Duodenal mucosa (tissue), 2 donors: ENCODE results near the gene WWTR1.

Experiments used
- H3K27ac ChIP-seq: one replicate; pipeline ENCODE4 v1.7.0; 2013; ENCODE audit warnings: low read depth, low read length
- H3K27me3 ChIP-seq, 2 donors: one replicate each; pipeline ENCODE4 v1.7.0; 2013; ENCODE audit warnings: low read length in 2 of 2, control low read depth in 1 of 2; ENCODE audit not compliant: insufficient read depth in 2 of 2, control insufficient read depth in 1 of 2
- H3K36me3 ChIP-seq, 2 donors: one replicate each; pipeline ENCODE4 v1.7.0; 2013; ENCODE audit warnings: low read length in 2 of 2, control low read depth in 1 of 2; ENCODE audit not compliant: insufficient read depth in 2 of 2, control insufficient read depth in 1 of 2
- H3K4me1 ChIP-seq, 2 donors: one replicate each; pipeline ENCODE4 v1.7.0; 2013; ENCODE audit warnings: low read length in 2 of 2, control low read depth in 1 of 2; ENCODE audit not compliant: insufficient read depth in 2 of 2, control insufficient read depth in 1 of 2
- H3K4me3 ChIP-seq, 2 donors: one replicate each; pipeline ENCODE4 v1.7.0; 2013; ENCODE audit warnings: low read length in 2 of 2, low read depth in 1 of 2
- H3K9ac ChIP-seq, 2 donors: one replicate each; pipeline ENCODE4 v1.7.0; 2013; ENCODE audit warnings: low read length in 2 of 2, low read depth in 1 of 2
- H3K9me3 ChIP-seq, 2 donors: one replicate each; pipeline ENCODE4 v1.7.0; 2013; ENCODE audit warnings: low read length in 2 of 2, control low read depth in 1 of 2; ENCODE audit not compliant: control insufficient read depth in 1 of 2

WWTR1 gene

DNA sequence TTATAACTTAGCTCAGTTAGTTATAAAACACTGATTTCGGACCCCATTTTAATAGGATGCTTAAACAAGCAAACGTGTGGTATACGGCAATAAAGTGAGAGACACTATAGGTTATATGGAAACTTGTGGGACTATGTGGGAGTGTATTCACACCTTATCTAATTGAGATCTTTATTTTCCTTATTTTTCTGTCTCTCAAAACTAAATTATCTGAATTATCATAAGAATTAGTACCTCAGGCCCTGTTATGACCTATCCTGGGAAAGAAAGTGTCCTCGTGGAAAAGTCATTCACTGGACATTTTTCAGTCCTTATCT lies 14.4 kb downstream of the WWTR1 start:
- Histone ChIP-seq H3K9me3 (no peaks in the 10 kb centered on the region), H3K27ac (no peak overlapping the region), H3K4me1 (peaks cover 16 to 30% of the 10 kb centered on the region in 2 donors), H3K4me3 (peak overlapping the region in 1 of 2 donors; percentile 9), H3K36me3 (no peaks in the 10 kb centered on the region), H3K27me3 (no peaks in the 10 kb centered on the region), H3K9ac (no peak overlapping the region)

DNA sequence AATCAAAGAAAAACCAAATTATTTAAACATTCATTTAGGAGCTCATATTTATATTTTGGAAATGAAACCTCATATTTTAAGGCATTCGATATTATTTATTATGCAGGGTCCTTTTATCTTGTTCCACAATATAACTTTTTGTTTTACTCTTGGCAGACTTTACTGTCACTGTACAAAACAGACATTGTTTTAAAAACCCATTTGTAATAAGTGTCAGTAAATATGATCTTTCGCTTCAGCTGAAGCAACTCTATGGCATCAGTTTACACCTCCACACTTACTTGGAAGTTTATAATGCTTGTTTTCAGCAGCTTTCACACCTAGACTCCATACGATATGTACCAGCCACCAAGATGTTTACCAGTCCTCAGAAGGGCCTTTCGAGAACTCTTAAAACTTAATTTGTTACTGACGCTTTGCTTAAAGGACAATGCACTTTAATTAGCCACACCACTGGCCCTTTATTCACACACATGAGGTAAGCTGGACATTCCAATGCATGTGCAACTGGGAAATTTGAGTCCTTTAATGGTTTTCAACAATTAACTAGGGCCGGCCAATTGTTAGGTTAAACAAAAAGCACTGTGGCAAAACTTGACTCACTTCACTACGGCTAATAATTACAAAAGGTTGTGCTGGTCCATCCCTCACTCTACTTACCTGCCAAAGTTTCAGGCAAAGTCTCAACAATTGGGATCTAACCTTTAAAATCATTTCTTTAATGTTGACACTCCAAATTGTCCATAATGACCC lies 16.7 kb downstream of the WWTR1 start:
- no peak overlapping the region for H3K9ac ChIP-seq
- no peaks in the 10 kb centered on the region for H3K36me3 ChIP-seq
- H3K27me3 ChIP-seq = no peaks in the 10 kb centered on the region
- H3K27ac ChIP-seq = no peak overlapping the region
- peaks cover 7 to 24% of the 10 kb centered on the region in 2 donors for H3K4me1 ChIP-seq
- H3K9me3 ChIP-seq = no peaks in the 10 kb centered on the region
- H3K4me3 ChIP-seq = no peak overlapping the region

- no peaks in the 10 kb centered on the region for H3K9me3 ChIP-seq
- no peaks in the 10 kb centered on the region for H3K36me3 ChIP-seq
- peaks cover 0 to 3% of the 10 kb centered on the region in 2 donors for H3K27me3 ChIP-seq
- no peak overlapping the region for H3K27ac ChIP-seq
- H3K9ac ChIP-seq = no peak overlapping the region
- peak overlapping the region; percentile 48 to 52 for H3K4me3 ChIP-seq
- H3K4me1 ChIP-seq = peaks cover 7 to 24% of the 10 kb centered on the region in 2 donors
Measured at GRCh38 chr3:149639093-149639486, 18.7 kb downstream of the WWTR1 start.

GRCh38 chr3:149638228-149639092 lies 19.4 kb downstream of the WWTR1 start:
- Histone ChIP-seq H3K4me1 (peaks cover 5 to 19% of the 10 kb centered on the region in 2 donors), H3K36me3 (no peaks in the 10 kb centered on the region), H3K9ac (no peak overlapping the region), H3K9me3 (no peaks in the 10 kb centered on the region), H3K4me3 (peak overlapping the region; percentile 48 to 52), H3K27me3 (peaks cover 0 to 3% of the 10 kb centered on the region in 2 donors), H3K27ac (no peak overlapping the region)

DNA sequence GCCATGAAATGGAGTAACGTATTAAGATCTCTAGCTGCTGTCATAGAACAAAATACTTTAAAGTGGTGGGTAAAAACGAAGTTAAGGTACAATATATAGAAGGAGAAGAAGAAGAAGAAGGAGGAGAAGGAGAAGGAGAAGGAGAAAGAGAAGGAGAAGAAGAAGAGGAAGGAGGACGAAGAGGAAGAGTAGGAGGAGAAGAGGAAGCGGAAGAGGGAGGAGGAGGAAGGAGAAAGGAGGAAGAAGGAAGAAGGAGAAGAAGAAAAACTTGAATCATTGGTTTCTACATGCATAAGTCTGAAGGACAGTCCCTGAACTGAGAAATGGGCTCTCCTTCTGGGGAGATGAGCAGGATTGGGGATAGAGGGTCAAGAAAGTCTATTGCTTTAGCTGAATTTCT lies 22.4 kb downstream of the WWTR1 start:
- Histone ChIP-seq H3K36me3 (no peaks in the 10 kb centered on the region), H3K4me1 (peaks cover 0 to 5% of the 10 kb centered on the region in 2 donors), H3K9ac (no peak overlapping the region), H3K9me3 (no peaks in the 10 kb centered on the region), H3K27ac (no peak overlapping the region), H3K27me3 (peaks cover 0 to 3% of the 10 kb centered on the region in 2 donors), H3K4me3 (no peak overlapping the region)

DNA sequence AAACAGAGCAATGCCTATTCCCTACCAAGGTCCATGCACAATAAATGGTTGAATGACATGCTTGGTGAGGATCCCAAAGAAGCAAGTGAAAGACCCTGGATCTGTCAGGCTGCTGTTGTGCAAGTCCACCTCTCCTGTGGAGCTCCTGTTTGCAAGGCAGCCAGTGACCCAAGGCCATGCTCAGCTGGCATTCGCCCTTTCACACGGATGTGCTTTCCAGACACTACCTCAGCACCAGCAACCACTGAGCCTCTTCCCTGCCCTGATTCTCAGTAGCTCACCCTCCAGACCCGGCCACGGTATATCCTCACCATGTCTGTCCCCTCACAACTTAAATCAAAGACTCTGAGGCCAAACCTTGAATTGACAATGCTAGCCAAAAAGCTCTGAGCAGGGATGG lies 23.3 kb downstream of the WWTR1 start:
- Histone ChIP-seq H3K36me3 (no peaks in the 10 kb centered on the region), H3K27me3 (peaks cover 0 to 3% of the 10 kb centered on the region in 2 donors), H3K4me3 (no peak overlapping the region), H3K27ac (no peak overlapping the region), H3K4me1 (peaks cover 0 to 5% of the 10 kb centered on the region in 2 donors), H3K9me3 (no peaks in the 10 kb centered on the region), H3K9ac (no peak overlapping the region)

DNA sequence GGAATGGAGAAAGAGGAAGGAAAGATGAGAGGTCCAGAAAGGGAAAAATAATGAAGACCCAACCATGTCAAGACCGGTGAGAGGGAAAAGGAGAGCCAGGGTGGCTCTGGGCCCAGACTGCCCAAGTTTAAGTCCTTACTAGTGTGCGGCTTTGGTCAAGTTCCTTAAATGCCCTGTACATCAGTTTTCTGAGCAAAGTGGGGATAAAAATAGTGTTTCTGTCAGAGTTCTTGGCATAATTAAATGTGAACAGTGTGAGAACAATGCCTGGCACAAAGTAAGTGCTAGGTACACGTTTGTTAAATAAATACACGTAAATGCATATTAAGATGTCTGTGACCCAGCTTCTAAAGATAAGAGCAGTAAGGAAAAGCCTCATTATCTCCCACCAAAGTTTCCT lies 23.8 kb downstream of the WWTR1 start:
- Histone ChIP-seq H3K4me1 (peaks cover 0 to 5% of the 10 kb centered on the region in 2 donors), H3K9me3 (no peaks in the 10 kb centered on the region), H3K4me3 (no peak overlapping the region), H3K27me3 (peaks cover 0 to 3% of the 10 kb centered on the region in 2 donors), H3K27ac (no peak overlapping the region), H3K36me3 (no peaks in the 10 kb centered on the region), H3K9ac (no peak overlapping the region)

DNA sequence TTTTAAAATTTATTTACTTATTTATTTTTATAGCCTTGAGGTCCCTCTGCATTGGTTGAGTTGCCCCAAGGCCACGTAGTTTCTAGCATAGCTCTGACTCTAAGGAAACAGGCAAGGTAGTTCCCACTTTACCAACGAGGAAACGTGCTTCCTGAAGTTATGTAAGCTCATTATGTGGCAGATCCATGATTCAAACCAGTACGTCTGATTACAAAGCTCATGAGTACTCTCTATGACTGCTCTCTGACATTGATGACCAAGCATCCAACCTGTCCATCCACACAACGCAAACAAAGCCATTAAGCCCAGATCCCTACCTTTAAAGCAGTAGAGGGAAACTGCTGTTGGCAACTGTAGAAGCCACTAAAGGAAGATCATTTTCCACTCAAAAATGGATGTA lies 25.6 kb downstream of the WWTR1 start:
- Histone ChIP-seq H3K4me1 (no peaks in the 10 kb centered on the region), H3K27ac (no peak overlapping the region), H3K9ac (no peak overlapping the region), H3K9me3 (no peaks in the 10 kb centered on the region), H3K4me3 (no peak overlapping the region), H3K27me3 (peaks cover 0 to 3% of the 10 kb centered on the region in 2 donors), H3K36me3 (no peaks in the 10 kb centered on the region)

DNA sequence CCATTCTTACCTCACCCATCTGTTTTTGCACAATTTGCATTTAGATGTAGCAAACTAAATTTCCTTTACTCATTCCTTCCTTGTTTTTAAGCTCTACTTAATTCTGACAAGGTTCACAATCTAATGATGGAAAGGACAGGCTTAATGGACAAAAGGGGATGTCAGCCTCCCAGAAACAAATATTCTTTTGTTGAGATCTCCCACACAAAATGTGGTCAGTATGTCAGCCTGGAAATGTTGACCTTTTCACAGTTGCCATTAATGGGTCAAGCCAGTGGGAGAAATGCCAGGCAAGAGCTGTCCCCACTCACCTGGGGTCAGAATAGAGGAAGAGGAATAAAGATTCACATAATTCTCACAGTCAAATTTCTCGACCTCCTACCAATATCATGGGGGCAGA lies 27.0 kb downstream of the WWTR1 start:
- H3K9me3 ChIP-seq = no peaks in the 10 kb centered on the region
- no peak overlapping the region for H3K9ac ChIP-seq
- H3K36me3 ChIP-seq = no peaks in the 10 kb centered on the region
- no peaks in the 10 kb centered on the region for H3K4me1 ChIP-seq
- H3K4me3 ChIP-seq = no peak overlapping the region
- H3K27me3 ChIP-seq = peaks cover 0 to 3% of the 10 kb centered on the region in 2 donors
- no peak overlapping the region for H3K27ac ChIP-seq

GRCh38 chr3:149628957-149629670 lies 28.7 kb downstream of the WWTR1 start:
- no peak overlapping the region for H3K9ac ChIP-seq
- no peaks in the 10 kb centered on the region for H3K27me3 ChIP-seq
- H3K27ac ChIP-seq = no peak overlapping the region
- H3K4me3 ChIP-seq = no peak overlapping the region
- H3K9me3 ChIP-seq = no peaks in the 10 kb centered on the region
- no peaks in the 10 kb centered on the region for H3K4me1 ChIP-seq
- H3K36me3 ChIP-seq = no peaks in the 10 kb centered on the region
